GM15510 (cell line): ENCODE measurements around the gene SH3RF3.

Experiments used
- POLR2A ChIP-seq: IDR thresholded peaks from 3 replicates; pipeline ENCODE4 v1.6.1; 2011; ENCODE audit warnings: borderline replicate concordance; ENCODE audit not compliant: insufficient read length; ENCODE audit errors: extremely low read depth

Gene SH3RF3

GRCh38 chr2:109128616-109129355, at the start of gene SH3RF3:
Gene SH3RF3 (plus strand): TSS chr2:109129205.
- no peak for TF ChIP-seq POLR2A

GRCh38 chr2:109079590-109079989, 49.4 kb upstream of the SH3RF3 start:
- TF ChIP-seq POLR2A, result no peak

GRCh38 chr2:109080109-109080508, 48.9 kb upstream of the SH3RF3 start:
- no peak for TF ChIP-seq POLR2A

GRCh38 chr2:109080757-109081156, 48.2 kb upstream of the SH3RF3 start:
- no peak for TF ChIP-seq POLR2A

GRCh38 chr2:109081374-109081773, 47.6 kb upstream of the SH3RF3 start:
- TF ChIP-seq POLR2A, result no peak

- TF ChIP-seq POLR2A, result no peak
Observed at GRCh38 chr2:109083771-109084170, 45.2 kb upstream of the SH3RF3 start.

- TF ChIP-seq POLR2A, result no peak
Observed at GRCh38 chr2:109084341-109084740, 44.7 kb upstream of the SH3RF3 start.

- no peak for TF ChIP-seq POLR2A
Observed at GRCh38 chr2:109085912-109086742, 42.9 kb upstream of the SH3RF3 start.

- TF ChIP-seq POLR2A, result no peak
Observed at GRCh38 chr2:109086743-109087020, 42.3 kb upstream of the SH3RF3 start.

- TF ChIP-seq POLR2A, result no peak
Observed at GRCh38 chr2:109087055-109087663, 41.8 kb upstream of the SH3RF3 start.

GRCh38 chr2:109089602-109090300, 39.3 kb upstream of the SH3RF3 start:
- TF ChIP-seq POLR2A, result no peak

GRCh38 chr2:109091526-109091925, 37.5 kb upstream of the SH3RF3 start:
- TF ChIP-seq POLR2A, result no peak

- no peak for TF ChIP-seq POLR2A
Observed at GRCh38 chr2:109094144-109094543, 34.9 kb upstream of the SH3RF3 start.

- no peak for TF ChIP-seq POLR2A
Observed at GRCh38 chr2:109098251-109098920, 30.6 kb upstream of the SH3RF3 start.

- TF ChIP-seq POLR2A, result no peak
Observed at GRCh38 chr2:109098921-109099273, 30.1 kb upstream of the SH3RF3 start.
